Endothelial cell of umbilical vein (primary cell): ENCODE measurements around the gene TMEM106C. TPM values are rescaled to one million over a fixed set of nuclear protein-coding genes. Genes with fewer than 3 reads are reported as not detected.
A peak's percentile ranks its signal among the peaks of the same experiment; 100 is the strongest.

Experiments used
- BruUV-seq: library from RNA; stranded (reverse); fragments of 400-500 nt; replicated peaks from 2 replicates; lab custom pipeline; 2021; lab: Mats Ljungman, UMichigan
- CTCF ChIA-PET: fragments of 300-600, 350-600 bp; sonication (Branson Sonifier 250); formaldehyde crosslinking; loops from one replicate; lab custom pipeline; 2021; ENCODE audit warnings: antibody characterized with exemption, inconsistent platforms; lab: Charles Lee
- POLR2A ChIA-PET: fragments of 300-600, 350-600 bp; sonication (Branson Sonifier 250); formaldehyde crosslinking; loops from one replicate; lab custom pipeline; 2021; ENCODE audit warnings: antibody characterized with exemption, inconsistent platforms; lab: Charles Lee
- DNase-seq: peaks from one replicate; pipeline ENCODE4 v3.0.0-alpha.2; 2011; ENCODE audit warnings: low read depth, low spot score
- FAIRE-seq: peaks from 2 replicates; lab custom pipeline; 2011; peaks lifted over from hg19 to GRCh38; lab: Jason Lieb, UNC
- H2AFZ ChIP-seq: 2 replicates; pipeline ENCODE4 v1.6.0; 2012; ENCODE audit warnings: low read depth, low read length, control low read depth, inconsistent platforms
- H3K27ac ChIP-seq: 2 replicates; pipeline ENCODE4 v1.5.1; 2011; ENCODE audit warnings: low read depth, mild to moderate bottlenecking, control low read depth, low read length, moderate library complexity; ENCODE audit not compliant: insufficient read depth
- H3K27me3 ChIP-seq, 2 experiments: 2 replicates each; pipeline versions ENCODE4 v1.6.0 to v1.6.1; 2011; ENCODE audit warnings: low read length in 2 of 2, mixed read lengths in 1 of 2; ENCODE audit not compliant: control insufficient read depth in 2 of 2, insufficient read depth in 2 of 2
- H3K36me3 ChIP-seq, 2 experiments: 2 replicates in 1 of 2; 3 replicates in 1 of 2; pipeline ENCODE4 v1.5.1; 2011; ENCODE audit warnings: low read length in 2 of 2, mild to moderate bottlenecking in 1 of 2, moderate library complexity in 1 of 2; ENCODE audit not compliant: control insufficient read depth in 2 of 2, insufficient read depth in 2 of 2; ENCODE audit errors: extremely low read depth in 1 of 2
- H3K4me1 ChIP-seq: 3 replicates; pipeline ENCODE4 v1.5.1; 2011; ENCODE audit warnings: mild to moderate bottlenecking, low read length; ENCODE audit not compliant: control insufficient read depth, insufficient read depth; ENCODE audit errors: extremely low read depth
- H3K4me2 ChIP-seq: 2 replicates; pipeline ENCODE4 v1.6.1; 2011; ENCODE audit warnings: low read length, control low read depth, mixed read lengths; ENCODE audit not compliant: insufficient read depth
- H3K4me3 ChIP-seq, 3 experiments: fragments of 200-600 bp in 1 of 3; sonication (generic), shearing (Covaris generic) in 1 of 3; replicated peaks in 1 of 3; 2 replicates each; pipeline ENCODE4 v1.5.1; 2011 to 2016; ENCODE audit warnings: control low read depth in 3 of 3, low read length in 3 of 3, mild to moderate bottlenecking in 2 of 3, inconsistent platforms in 1 of 3, low read depth in 1 of 3, moderate library complexity in 1 of 3; ENCODE audit not compliant: insufficient read depth in 1 of 3
- H3K79me2 ChIP-seq: 2 replicates; pipeline ENCODE4 v1.6.0; 2012; ENCODE audit warnings: low read length, inconsistent platforms; ENCODE audit not compliant: control insufficient read depth, insufficient read depth
- H3K9ac ChIP-seq: replicated peaks from 2 replicates; pipeline ENCODE3; 2011; ENCODE audit warnings: low read length, control low read depth; ENCODE audit not compliant: insufficient read depth; ENCODE audit errors: extremely low read depth
- H3K9me1 ChIP-seq: replicated peaks from 3 replicates; pipeline ENCODE4 v1.6.0; 2011; ENCODE audit warnings: mild to moderate bottlenecking, low read length; ENCODE audit not compliant: control insufficient read depth, insufficient read depth; ENCODE audit errors: extremely low read depth
- H3K9me3 ChIP-seq: replicated peaks from 2 replicates; pipeline ENCODE4 v1.5.1; 2012; ENCODE audit warnings: low read length, inconsistent platforms; ENCODE audit not compliant: control insufficient read depth, insufficient read depth
- H4K20me1 ChIP-seq: replicated peaks from 2 replicates; pipeline ENCODE3; 2011; ENCODE audit warnings: mild to moderate bottlenecking, low read length; ENCODE audit not compliant: control insufficient read depth, insufficient read depth; ENCODE audit errors: extremely low read depth
- EZH2 ChIP-seq: IDR thresholded peaks from 2 replicates; pipeline ENCODE4 v1.6.1; 2012; ENCODE audit warnings: borderline replicate concordance, low read depth, mild to moderate bottlenecking, moderate library complexity, low read length, inconsistent platforms; ENCODE audit not compliant: severe bottlenecking
- MAX ChIP-seq: IDR thresholded peaks from 2 replicates; pipeline ENCODE4 v1.6.1; 2011; ENCODE audit not compliant: insufficient read depth, insufficient read length
- MYC ChIP-seq: IDR thresholded peaks from one replicate; pipeline ENCODE4 v1.6.1; 2011; ENCODE audit warnings: mild to moderate bottlenecking, low read depth, low read length
- dilution Hi-C: fragments of 300-500 bp; cut with MboI; formaldehyde crosslinking; loops from one replicate; pipeline ENCODE4 v1.15.0; 2019; ENCODE audit warnings: low sequenced_read_pairs; ENCODE audit not compliant: extremely low pct_ligation_motif_present
- intact Hi-C: fragments of 100-400 bp; cut with micrococcal nuclease; formaldehyde crosslinking; loops from one replicate; pipeline ENCODE4 v1.10.0; 2022
- polyA plus RNA-seq, 4 experiments: library from polyadenylated mRNA; depleted of rRNA in 3 of 4; stranded (reverse) in 3 of 4; unstranded in 1 of 4; fragments of >200 nt; gene quantifications; 2 replicates each; pipeline versions ENCODE4 v1.2.1 to v1.2.3, GENCODE V29; 2011 to 2012; ENCODE audit warnings: missing spikeins in 1 of 4
- total RNA-seq: library from RNA; stranded (reverse); gene quantifications from 2 replicates; pipeline ENCODE4 v1.2.3, GENCODE V29; 2021

TMEM106C gene
- total and polyA plus RNA-seq, 2 donors (not counting 3 experiments of a cell fraction or from before 2014, with no cell fraction given), result 84.4 to 148 TPM

- H3K4me1 ChIP-seq, result peaks cover 24% of the 10 kb centered on the region
- H3K4me2 ChIP-seq, result peak overlapping the region; percentile 90
- no TSS peak for BruUV-seq
- no peak overlapping the region for H3K9ac ChIP-seq
- H3K36me3 ChIP-seq, result no peaks in the 10 kb centered on the region
- H4K20me1 ChIP-seq, result no peaks in the 10 kb centered on the region
- no peaks in the 10 kb centered on the region for H3K9me1 ChIP-seq
- H2AFZ ChIP-seq, result peak overlapping the region; percentile 96
- H3K27me3 ChIP-seq, result peaks cover 73 to 93% of the 10 kb centered on the region in 2 experiments
- CTCF ChIA-PET, result interaction anchor here (1.1 to 1.5 kb wide), 4 partner anchors 39 to 162 kb away, joined by 3 to 4 read pairs (median 3); partner anchors contain the start of gene TMEM106C
- intact Hi-C loops (loop anchor here (5.0 kb wide), 4 partner anchors 40 to 195 kb away; partner anchors contain the start of genes SENP1 and TMEM106C), dilution Hi-C loops (no loop called here)
- POLR2A ChIA-PET, result interaction anchor here (0.5 kb wide), 1 partner anchor 10 kb away, joined by 3 read pairs; no protein-coding TSS in a partner anchor
- peak overlapping the region in 1 of 3 experiments; percentile 61 for H3K4me3 ChIP-seq
- DNase-seq, result no peak
- FAIRE-seq, result no peak
- no peaks in the 10 kb centered on the region for H3K9me3 ChIP-seq
- H3K27ac ChIP-seq, result no peak overlapping the region
- no peaks in the 10 kb centered on the region for H3K79me2 ChIP-seq
- TF ChIP-seq EZH2, result peak; percentile 48
- no peak for TF ChIP-seq MYC
These were observed 39.0 kb downstream of the TMEM106C start for GRCh38 chr12:48002414-48002730.

GRCh38 chr12:48002773-48003218, 39.4 kb downstream of the TMEM106C start:
- peak; percentile 38 for DNase-seq
- BruUV-seq, result no TSS peak

More at GRCh38 chr12:48002773-48003218, 39.4 kb downstream of the TMEM106C start:
- POLR2A ChIA-PET, result no interaction called here
- H3K4me2 ChIP-seq, result no peak overlapping the region
- no peak overlapping the region for H3K27ac ChIP-seq
- dilution Hi-C loops, result no loop called here
- intact Hi-C loops, result loop anchor here (5.0 kb wide), 4 partner anchors 40 to 195 kb away; partner anchors contain the start of genes SENP1 and TMEM106C
- H3K4me1 ChIP-seq, result peaks cover 24% of the 10 kb centered on the region
- no peaks in the 10 kb centered on the region for H3K36me3 ChIP-seq
- no peak overlapping the region for H2AFZ ChIP-seq
- CTCF ChIA-PET, result interaction anchor here (1.1 to 1.5 kb wide), 4 partner anchors 39 to 162 kb away, joined by 3 to 4 read pairs (median 3); partner anchors contain the start of gene TMEM106C
- H3K79me2 ChIP-seq, result no peaks in the 10 kb centered on the region
- peaks cover 71 to 92% of the 10 kb centered on the region in 2 experiments for H3K27me3 ChIP-seq
- TF ChIP-seq EZH2, result peak; percentile 58
- no peak for TF ChIP-seq MAX
- no peaks in the 10 kb centered on the region for H3K9me1 ChIP-seq
- no peaks in the 10 kb centered on the region for H3K9me3 ChIP-seq
- no peak overlapping the region for H3K9ac ChIP-seq
- H4K20me1 ChIP-seq, result no peaks in the 10 kb centered on the region
- FAIRE-seq, result peak; percentile 21
- peak overlapping the region in 1 of 3 experiments; percentile 61 for H3K4me3 ChIP-seq
